Psoas muscle (tissue), 8 donors: Measurements from ENCODE around the gene ANKFY1. TPM values are rescaled to one million over a fixed set of nuclear protein-coding genes. Genes with fewer than 3 reads are reported as not detected.

ENCODE experiments used
- ATAC-seq, 4 donors: fragments of 200-7000 bp; cut with Tn5 transposase; one replicate each; pipeline ENCODE4 v1.9.1; 2020; ENCODE audit warnings: moderate library complexity in 3 of 4, mild to moderate bottlenecking in 2 of 4
- DNase-seq, 2 donors: peaks; one replicate each; pipeline ENCODE4 v3.0.0-alpha.2; 2020
- H3K27ac ChIP-seq: fragments of 200-600 bp; one replicate; pipeline ENCODE4 v1.8.0; 2022
- H3K27me3 ChIP-seq, 3 donors: fragments of 200-600 bp in 1 of 3; one replicate each; pipeline versions ENCODE4 v1.6.1 to v1.8.0; 2013 to 2022; ENCODE audit warnings: low read length in 2 of 3, mild to moderate bottlenecking in 2 of 3, moderate library complexity in 1 of 3; ENCODE audit not compliant: insufficient read depth in 3 of 3
- H3K36me3 ChIP-seq, 2 donors: fragments of 200-600 bp in 1 of 2; one replicate each; pipeline versions ENCODE4 v1.6.1 to v1.8.0; 2013 to 2022; ENCODE audit warnings: low read depth in 1 of 2, mild to moderate bottlenecking in 1 of 2, moderate library complexity in 1 of 2; ENCODE audit not compliant: insufficient read depth in 1 of 2
- H3K4me1 ChIP-seq: fragments of 200-600 bp; one replicate; pipeline ENCODE4 v1.8.0; 2022
- H3K4me3 ChIP-seq: fragments of 200-600 bp; one replicate; pipeline ENCODE4 v1.8.0; 2022; ENCODE audit warnings: mild to moderate bottlenecking
- H3K9me3 ChIP-seq: fragments of 200-600 bp; one replicate; pipeline ENCODE4 v1.8.0; 2022
- WGBS, 3 donors: extraction: QIAGEN DNeasy Blood & Tissue Kit; methylation state at CpG; one replicate each; pipeline versions ENCODE4 v1.1.6 to v1.1.7; 2013; 5-methylcytosine and 5-hydroxymethylcytosine counted together
- intact Hi-C, 2 donors: fragments of 100-400 bp; cut with DNase I; formaldehyde crosslinking; loops; one replicate each; pipeline versions ENCODE4 v1.11.0 to v1.14.2; 2022
- long read RNA-seq, 2 donors: library from polyadenylated mRNA; unstranded; transcript quantifications; one replicate each; pipeline ENCODE4 v2.0.0, GENCODE V29; 2021
- polyA plus RNA-seq, 3 donors: library from polyadenylated mRNA; stranded (reverse); fragments of 200-250 nt; gene quantifications; one replicate each; pipeline ENCODE4 v1.2.3, GENCODE V29; 2013
- total RNA-seq, 4 donors: library from RNA; stranded (reverse); fragmentation: NEBNext Ultra II Directional in 2 of 4; extraction: Animal tissue kit (Norgen Biotek cat#: 25700) in 2 of 4; gene quantifications; one replicate each; pipeline versions ENCODE4 v1.2.1 to v1.2.4, GENCODE V29; 2021 to 2023
- TF ChIP-seq, protein P1 (sequence below): fragments of 200-600 bp; IDR thresholded peaks from one replicate; pipeline ENCODE4 v1.8.0; 2022; ENCODE audit warnings: antibody characterized with exemption
- donor health status: healthy with polysubstance abuse.
- donor health status: DM: no; HTN: no; CAD: no; lungs with moderate emphysema.
- donor health status: Bipolar disorder and iron deficiency.
- donor health status: healthy.
- donor health status: DM: yes; HTN: yes; CAD: no.
- donor health status: DM: no; HTN: no; CAD: no.
- donor health status: DM: no; HTN: no; CAD: no.
- donor health status: DM: yes; HTN: yes; CAD: no.

ANKFY1 gene, protein sequence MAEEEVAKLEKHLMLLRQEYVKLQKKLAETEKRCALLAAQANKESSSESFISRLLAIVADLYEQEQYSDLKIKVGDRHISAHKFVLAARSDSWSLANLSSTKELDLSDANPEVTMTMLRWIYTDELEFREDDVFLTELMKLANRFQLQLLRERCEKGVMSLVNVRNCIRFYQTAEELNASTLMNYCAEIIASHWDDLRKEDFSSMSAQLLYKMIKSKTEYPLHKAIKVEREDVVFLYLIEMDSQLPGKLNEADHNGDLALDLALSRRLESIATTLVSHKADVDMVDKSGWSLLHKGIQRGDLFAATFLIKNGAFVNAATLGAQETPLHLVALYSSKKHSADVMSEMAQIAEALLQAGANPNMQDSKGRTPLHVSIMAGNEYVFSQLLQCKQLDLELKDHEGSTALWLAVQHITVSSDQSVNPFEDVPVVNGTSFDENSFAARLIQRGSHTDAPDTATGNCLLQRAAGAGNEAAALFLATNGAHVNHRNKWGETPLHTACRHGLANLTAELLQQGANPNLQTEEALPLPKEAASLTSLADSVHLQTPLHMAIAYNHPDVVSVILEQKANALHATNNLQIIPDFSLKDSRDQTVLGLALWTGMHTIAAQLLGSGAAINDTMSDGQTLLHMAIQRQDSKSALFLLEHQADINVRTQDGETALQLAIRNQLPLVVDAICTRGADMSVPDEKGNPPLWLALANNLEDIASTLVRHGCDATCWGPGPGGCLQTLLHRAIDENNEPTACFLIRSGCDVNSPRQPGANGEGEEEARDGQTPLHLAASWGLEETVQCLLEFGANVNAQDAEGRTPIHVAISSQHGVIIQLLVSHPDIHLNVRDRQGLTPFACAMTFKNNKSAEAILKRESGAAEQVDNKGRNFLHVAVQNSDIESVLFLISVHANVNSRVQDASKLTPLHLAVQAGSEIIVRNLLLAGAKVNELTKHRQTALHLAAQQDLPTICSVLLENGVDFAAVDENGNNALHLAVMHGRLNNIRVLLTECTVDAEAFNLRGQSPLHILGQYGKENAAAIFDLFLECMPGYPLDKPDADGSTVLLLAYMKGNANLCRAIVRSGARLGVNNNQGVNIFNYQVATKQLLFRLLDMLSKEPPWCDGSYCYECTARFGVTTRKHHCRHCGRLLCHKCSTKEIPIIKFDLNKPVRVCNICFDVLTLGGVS
- total RNA-seq (10 to 100 TPM; 12.8 to 18.8 (median 16.5) TPM), polyA plus RNA-seq (10 to 100 TPM in 1 of 3 donors, 1 to 10 TPM in 2; 5.7 to 11.1 (median 6.0) TPM)
- long read RNA-seq, donor 1, partial matches to known transcripts, result 2 of 3 reads
- long read RNA-seq, donor 1, other reads (novel, unspliced or antisense), result 1 of 3 reads
- long read RNA-seq, donor 2, full-length matches to known transcripts, result 4 of 11 reads
- long read RNA-seq, donor 2, partial matches to known transcripts, result 5 of 11 reads
- long read RNA-seq, donor 2, other reads (novel, unspliced or antisense), result 2 of 11 reads

DNA sequence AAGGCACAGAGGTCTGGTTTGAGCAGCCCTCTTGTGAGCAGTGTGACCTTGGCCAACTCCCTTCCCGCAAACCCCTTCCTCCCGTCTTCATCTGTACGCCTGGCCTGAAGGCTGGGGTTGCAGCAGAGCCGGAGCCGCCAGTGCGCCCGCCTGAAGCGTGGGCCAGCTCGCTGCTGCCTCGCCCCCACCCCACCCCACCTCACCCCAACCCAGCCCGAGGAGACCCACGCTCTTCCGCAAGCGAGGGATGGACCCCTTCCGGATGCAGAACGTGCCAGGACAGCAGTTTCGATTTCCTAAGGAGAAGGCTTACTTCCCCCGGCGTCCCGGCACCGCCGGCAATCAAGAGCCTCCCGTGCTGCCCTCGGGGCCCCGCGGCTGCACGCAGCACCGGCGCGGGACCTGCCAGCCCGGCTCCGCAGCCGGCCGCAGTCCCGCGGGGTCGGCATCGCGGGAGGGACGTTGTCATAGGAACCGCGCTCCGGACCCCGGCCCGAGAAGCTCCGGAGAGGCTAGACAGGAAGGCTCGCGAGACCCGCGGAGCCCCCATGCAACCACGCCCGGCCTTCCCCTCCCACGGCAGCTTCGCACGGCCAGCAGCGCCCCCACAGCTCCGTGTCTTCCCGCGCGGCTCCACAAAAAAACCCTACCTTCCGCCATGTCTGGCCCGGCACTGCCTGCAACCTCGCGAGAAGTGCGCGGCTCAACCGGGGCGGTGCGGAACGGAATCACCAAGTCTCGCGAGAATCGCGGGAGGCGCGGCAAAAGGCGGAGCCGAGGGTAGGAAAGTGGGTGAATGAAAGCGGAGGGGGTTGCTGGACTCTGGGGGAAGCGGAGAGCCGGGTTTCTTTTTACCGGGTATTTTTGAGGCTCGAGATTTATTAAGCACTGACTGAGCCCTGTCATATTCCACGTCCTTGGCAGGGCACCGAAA lies at the start of gene ANKFY1:
TSS of gene ANKFY1 (minus strand) at position 698 of the 934 bp plus-strand sequence. CDS start at position 660, 38 bp downstream.
- intact Hi-C loops, result loop anchor here (5.0 kb wide), 1 partner anchor 46 kb away; no protein-coding TSS in a partner anchor
- peak; percentile 97 to 99 for DNase-seq
- Histone ChIP-seq H3K36me3 (peaks cover 0 to 14% of the 10 kb centered on the region in 2 donors), H3K27me3 (no peaks in the 10 kb centered on the region), H3K27ac (peak within 1 kb of the TSS; percentile 85), H3K9me3 (peaks cover 15% of the 10 kb centered on the region), H3K4me3 (peak within 1 kb of the TSS; percentile 84), H3K4me1 (peaks cover 11% of the 10 kb centered on the region)
- ATAC-seq, result peak; percentile 94 to 97 (median 96)
- TF ChIP-seq, protein P1, sequence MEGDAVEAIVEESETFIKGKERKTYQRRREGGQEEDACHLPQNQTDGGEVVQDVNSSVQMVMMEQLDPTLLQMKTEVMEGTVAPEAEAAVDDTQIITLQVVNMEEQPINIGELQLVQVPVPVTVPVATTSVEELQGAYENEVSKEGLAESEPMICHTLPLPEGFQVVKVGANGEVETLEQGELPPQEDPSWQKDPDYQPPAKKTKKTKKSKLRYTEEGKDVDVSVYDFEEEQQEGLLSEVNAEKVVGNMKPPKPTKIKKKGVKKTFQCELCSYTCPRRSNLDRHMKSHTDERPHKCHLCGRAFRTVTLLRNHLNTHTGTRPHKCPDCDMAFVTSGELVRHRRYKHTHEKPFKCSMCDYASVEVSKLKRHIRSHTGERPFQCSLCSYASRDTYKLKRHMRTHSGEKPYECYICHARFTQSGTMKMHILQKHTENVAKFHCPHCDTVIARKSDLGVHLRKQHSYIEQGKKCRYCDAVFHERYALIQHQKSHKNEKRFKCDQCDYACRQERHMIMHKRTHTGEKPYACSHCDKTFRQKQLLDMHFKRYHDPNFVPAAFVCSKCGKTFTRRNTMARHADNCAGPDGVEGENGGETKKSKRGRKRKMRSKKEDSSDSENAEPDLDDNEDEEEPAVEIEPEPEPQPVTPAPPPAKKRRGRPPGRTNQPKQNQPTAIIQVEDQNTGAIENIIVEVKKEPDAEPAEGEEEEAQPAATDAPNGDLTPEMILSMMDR, result peak; percentile 8
- 0 to 1% (median 0%) methylated on average over 75 to 85 of the region's 85 CpGs for WGBS, 3 donors

DNA sequence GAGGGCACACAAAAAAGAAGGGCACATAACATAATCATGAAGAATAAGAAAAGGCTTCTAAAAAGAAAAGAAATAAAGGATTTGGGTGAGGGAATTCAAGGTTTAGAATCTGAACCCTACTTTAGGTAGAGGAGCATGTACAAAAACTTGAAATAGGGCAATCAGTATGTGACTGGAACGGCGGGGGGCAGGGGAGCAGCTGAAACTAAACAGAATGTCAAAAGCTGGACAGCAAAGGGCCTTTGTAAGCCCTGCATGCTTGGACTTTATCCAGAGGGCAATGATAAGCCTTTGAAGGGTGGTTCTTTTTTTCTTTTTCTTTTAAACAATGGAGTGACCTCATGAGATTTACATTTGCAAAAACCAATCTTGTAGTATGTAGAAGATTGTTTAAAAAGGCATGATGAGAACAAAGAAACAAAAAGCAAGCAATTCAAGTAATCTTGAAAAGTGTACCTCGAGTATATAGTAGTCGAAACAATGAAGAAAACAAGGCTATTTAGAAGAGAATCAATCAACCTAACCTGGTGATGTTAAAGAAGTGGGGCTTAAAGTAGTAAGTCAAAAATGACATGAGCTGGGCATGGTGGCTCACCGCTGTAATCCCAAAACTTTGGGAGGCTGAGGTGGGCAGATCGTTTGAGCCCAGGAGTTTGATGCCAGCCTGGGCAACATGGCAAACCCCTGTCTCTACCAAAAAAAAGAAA lies 46.7 kb upstream of the ANKFY1 start:
- ATAC-seq, result no peak
- intact Hi-C loops, result no loop called here

DNA sequence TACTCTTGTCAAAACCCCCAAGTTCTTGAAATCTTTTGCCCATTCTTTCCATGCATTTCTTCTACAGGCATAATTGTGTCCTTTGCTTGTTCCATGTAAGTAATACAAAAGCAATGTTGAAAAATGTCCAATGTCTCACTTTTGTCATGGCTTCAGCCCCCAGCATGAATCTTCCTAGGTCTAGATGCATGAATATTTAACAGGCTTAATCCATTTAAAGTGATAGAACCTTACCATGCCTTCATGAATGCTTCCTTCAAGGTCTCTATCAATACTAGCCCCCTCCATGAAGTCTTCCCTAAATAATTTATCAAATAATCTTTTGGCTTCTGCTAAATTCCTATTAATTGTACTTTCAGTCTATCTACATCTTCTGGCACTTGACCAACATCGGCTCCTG lies 46.1 kb upstream of the ANKFY1 start:
- 4 to 8% (median 8%) methylated on average over 1 of the region's 1 CpG for WGBS, 3 donors
- ATAC-seq (no peak), DNase-seq (no peak)
- TF ChIP-seq, protein P1, result no peak
- Histone ChIP-seq H3K36me3 (peaks cover 0 to 24% of the 10 kb centered on the region in 2 donors), H3K9me3 (no peaks in the 10 kb centered on the region), H3K27me3 (no peaks in the 10 kb centered on the region), H3K27ac (peak overlapping the region; percentile 46), H3K4me3 (no peak overlapping the region), H3K4me1 (peaks cover 58% of the 10 kb centered on the region)
- intact Hi-C loops, result no loop called here

More for the DNA sequence above, 46.7 kb upstream of the ANKFY1 start:
- Histone ChIP-seq H3K27ac (peak overlapping the region; percentile 46), H3K9me3 (no peaks in the 10 kb centered on the region), H3K4me1 (peaks cover 58% of the 10 kb centered on the region), H3K27me3 (no peaks in the 10 kb centered on the region), H3K36me3 (peaks cover 0 to 18% of the 10 kb centered on the region in 2 donors), H3K4me3 (peak overlapping the region; percentile 6)
- TF ChIP-seq, protein P1, result no peak
- WGBS, 3 donors, result 48 to 52% (median 51%) methylated on average over 6 of the region's 6 CpGs
- no peak for DNase-seq
